ENCODE measurements around the gene TEKT1. TPM values are rescaled to one million over a fixed set of nuclear protein-coding genes. Genes with fewer than 3 reads are reported as not detected.
A peak's percentile ranks its signal among the peaks of the same experiment; 100 is the strongest.
"Not testable (repeated sequence)": the region's sequence is repeated elsewhere in the genome, so short reads cannot be mapped to it uniquely, and the experiment has no call there.

Gene TEKT1
- total and polyA plus RNA-seq, 8 donors = 0.55 to 2.2 TPM; not detected in 6

DNA sequence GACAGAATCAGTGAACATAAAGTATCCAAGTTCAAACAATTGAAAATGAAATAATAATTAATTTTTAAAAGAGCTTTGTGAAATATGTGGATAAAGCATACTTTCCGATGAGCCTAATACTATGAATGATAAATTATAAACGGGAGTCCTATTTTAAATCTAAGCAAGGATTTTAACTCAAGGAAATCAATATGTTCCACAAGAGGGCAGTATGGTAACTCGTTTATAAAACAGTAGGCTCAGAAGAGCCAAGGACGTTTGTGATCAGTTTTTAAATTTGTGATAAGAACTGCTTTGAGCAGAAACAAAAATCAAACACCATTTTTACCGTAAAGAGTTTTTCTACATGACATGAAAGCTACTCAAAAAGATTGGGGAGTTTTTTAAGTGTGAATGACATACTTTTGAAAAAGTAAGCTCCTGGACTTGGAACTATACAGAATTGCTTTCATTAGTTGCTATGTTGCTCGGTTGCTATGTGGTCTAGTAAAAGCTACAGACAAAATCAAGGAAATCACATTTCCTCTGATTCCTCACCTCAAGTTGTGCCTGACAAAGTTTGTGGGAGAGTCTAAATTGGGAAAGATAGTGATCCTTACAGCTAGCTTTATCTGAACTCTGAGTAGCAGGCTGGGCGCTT lies 11.8 kb upstream of the TEKT1 start:
- 17 to 21% (median 18%) methylated on average over 7 of the region's 7 CpGs for WGBS, 5 donors
- Histone ChIP-seq H3K27me3 (peaks cover 0 to 50% (median 12%) of the 10 kb centered on the region in 3 donors), H3K9me3 (no peaks in the 10 kb centered on the region)

GRCh38 chr17:6841769-6842168 lies 10.2 kb upstream of the TEKT1 start:
- not testable (repeated sequence) for H3K4me1 ChIP-seq, H3K27ac ChIP-seq, H3K36me3 ChIP-seq, DNase-seq, H3K9me3 ChIP-seq, H3K4me3 ChIP-seq
- intact Hi-C loops (cut with DNase I; ENCODE audit: low total_unique reads) = loop anchor here (10.0 kb wide), 1 partner anchor 177 kb away; no protein-coding TSS in a partner anchor
- 29 to 37% (median 31%) methylated on average over 7 to 11 of the region's 14 CpGs for WGBS, 5 donors
- peaks cover 0 to 60% (median 19%) of the 10 kb centered on the region in 3 donors for H3K27me3 ChIP-seq

More for the DNA sequence above, 11.8 kb upstream of the TEKT1 start:
- TF ChIP-seq CTCF (IDR thresholded peaks at IDR 0.05) = peak in 3 of 7 experiments; percentile 39 to 51 (median 44)
- no peak for TF ChIP-seq POLR2A (IDR thresholded peaks at IDR 0.05)
- Histone ChIP-seq H3K27ac (no peak overlapping the region), H3K4me3 (no peak overlapping the region), H3K4me1 (peaks cover 0 to 6% (median 0%) of the 10 kb centered on the region in 4 donors), H3K36me3 (no peaks in the 10 kb centered on the region)
- DNase-seq = peak in 1 of 2 donors; percentile 76
- intact Hi-C loops (cut with DNase I; ENCODE audit: low total_unique reads) = loop anchor here (10.0 kb wide), 1 partner anchor 179 kb away; no protein-coding TSS in a partner anchor

DNA sequence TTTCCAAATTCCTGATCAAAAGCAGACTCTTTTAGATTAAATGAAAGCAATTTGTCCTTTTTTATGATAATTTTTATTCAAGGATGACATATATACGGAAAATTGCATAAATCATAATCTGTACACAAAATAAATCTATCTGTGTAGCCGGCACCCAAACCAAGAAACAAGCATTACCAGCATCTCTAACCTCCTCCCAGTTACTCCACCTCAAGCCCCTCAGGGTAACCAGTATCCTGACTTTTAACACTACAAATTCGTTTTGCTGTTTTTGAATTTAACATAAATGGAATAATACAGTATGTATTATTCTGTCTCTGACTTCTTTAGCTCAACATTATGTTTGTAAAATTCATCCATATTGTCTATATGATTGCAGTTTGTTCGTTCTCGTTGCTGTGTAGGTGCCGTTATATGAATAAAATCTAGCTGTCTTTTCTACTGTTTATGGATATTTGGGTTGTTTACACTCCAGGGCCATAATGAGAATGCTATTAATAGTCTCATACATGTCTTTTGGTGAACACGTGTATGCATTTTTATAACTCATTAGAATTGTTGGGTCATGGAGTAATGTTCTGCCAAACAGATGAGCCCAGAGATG lies 1.0 kb downstream of the TEKT1 start:
- peaks cover 8 to 64% (median 24%) of the 10 kb centered on the region in 3 donors for H3K27me3 ChIP-seq
- H3K27ac ChIP-seq = no peak overlapping the region
- WGBS, 5 donors = 66 to 71% (median 67%) methylated on average over 7 of the region's 7 CpGs
- no peak overlapping the region for H3K4me3 ChIP-seq
- intact Hi-C loops (cut with DNase I; ENCODE audit: low total_unique reads) = no loop called here
- no peaks in the 10 kb centered on the region for H3K9me3 ChIP-seq
- TF ChIP-seq POLR2A (IDR thresholded peaks at IDR 0.05) (no peak), POLR2AphosphoS5 (IDR thresholded peaks at IDR 0.05) (no peak), CTCF (IDR thresholded peaks at IDR 0.05) (no peak), EP300 (IDR thresholded peaks at IDR 0.05) (no peak)
- H3K4me1 ChIP-seq = peaks cover 6 to 11% (median 9%) of the 10 kb centered on the region in 4 donors
- H3K36me3 ChIP-seq = no peaks in the 10 kb centered on the region
- DNase-seq = no peak

DNA sequence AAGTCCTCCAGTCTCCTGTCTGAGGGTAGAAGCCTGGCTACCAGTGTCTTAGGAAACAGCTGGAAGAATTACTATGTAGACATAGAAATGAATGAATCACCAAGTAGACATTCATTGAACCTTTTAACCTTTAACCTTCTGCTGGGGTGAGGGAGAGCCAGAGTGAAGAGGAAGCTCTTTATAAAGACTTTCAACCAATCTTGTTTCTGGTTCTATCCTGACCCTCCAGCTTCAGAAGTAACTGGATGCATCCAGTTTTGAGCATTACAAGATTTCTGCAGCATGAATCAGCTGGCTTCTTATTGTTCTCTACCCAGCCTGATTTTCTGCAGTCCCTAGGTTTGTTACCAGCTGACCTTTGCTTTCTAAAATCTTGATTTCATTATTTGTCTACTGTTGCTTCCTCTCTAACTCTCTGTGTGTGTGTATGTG lies 8.5 kb downstream of the TEKT1 start:
- intact Hi-C loops (cut with DNase I; ENCODE audit: low total_unique reads) = no loop called here
- Histone ChIP-seq H3K4me3 (no peak overlapping the region), H3K36me3 (no peaks in the 10 kb centered on the region), H3K27ac (no peak overlapping the region), H3K4me1 (no peaks in the 10 kb centered on the region), H3K9me3 (peaks cover 0 to 8% (median 4%) of the 10 kb centered on the region in 4 donors), H3K27me3 (no peaks in the 10 kb centered on the region)
- TF ChIP-seq POLR2AphosphoS5 (IDR thresholded peaks at IDR 0.05) = no peak
- no peak for TF ChIP-seq POLR2A (IDR thresholded peaks at IDR 0.05)
- no peak for TF ChIP-seq EP300 (IDR thresholded peaks at IDR 0.05)
- no peak for TF ChIP-seq CTCF (IDR thresholded peaks at IDR 0.05)
- no peak for DNase-seq

GRCh38 chr17:6818938-6819337 lies 12.6 kb downstream of the TEKT1 start:
- TF ChIP-seq EP300 (IDR thresholded peaks at IDR 0.05) (no peak), CTCF (IDR thresholded peaks at IDR 0.05) (no peak), POLR2AphosphoS5 (IDR thresholded peaks at IDR 0.05) (no peak), POLR2A (IDR thresholded peaks at IDR 0.05) (no peak)
- Histone ChIP-seq H3K4me3 (no peak overlapping the region), H3K27me3 (no peaks in the 10 kb centered on the region), H3K36me3 (no peaks in the 10 kb centered on the region), H3K9me3 (peaks cover 0 to 8% (median 4%) of the 10 kb centered on the region in 4 donors), H3K27ac (no peak overlapping the region), H3K4me1 (no peaks in the 10 kb centered on the region)
- WGBS, 5 donors = 92 to 98% (median 95%) methylated on average over 3 of the region's 3 CpGs
- DNase-seq = no peak
- intact Hi-C loops (cut with DNase I; ENCODE audit: low total_unique reads) = no loop called here

DNA sequence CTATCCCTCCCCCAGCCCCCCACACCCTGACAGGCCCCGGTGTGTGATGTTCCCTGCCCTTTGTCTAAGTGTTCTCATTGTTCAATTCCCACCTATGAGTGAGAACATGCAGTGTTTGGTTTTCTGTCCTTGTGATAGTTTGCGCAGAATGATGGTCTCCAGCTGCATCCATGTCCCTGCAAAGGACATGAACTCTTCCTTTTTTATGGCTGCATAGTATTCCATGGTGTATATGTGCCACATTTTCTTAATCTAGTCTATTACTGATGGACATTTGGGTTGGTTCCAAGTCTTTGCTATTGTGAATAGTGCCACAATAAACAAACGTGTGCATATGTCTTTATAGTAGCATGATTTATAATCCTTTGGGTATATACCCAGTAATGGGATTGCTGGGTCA lies 15.2 kb downstream of the TEKT1 start:
- H3K36me3 ChIP-seq; DNase-seq; H3K4me1 ChIP-seq; H3K4me3 ChIP-seq; H3K9me3 ChIP-seq; H3K27me3 ChIP-seq; intact Hi-C loops (cut with DNase I; ENCODE audit: low total_unique reads); H3K27ac ChIP-seq: not testable (repeated sequence)
- 74 to 88% (median 84%) methylated on average over 3 of the region's 3 CpGs for WGBS, 5 donors
